Measurements from ENCODE around the gene APOL1.
"Not testable (repeated sequence)": the region's sequence is repeated elsewhere in the genome, so short reads cannot be mapped to it uniquely, and the experiment has no call there.

GRCh38 chr22:36205573-36205972, 47.4 kb upstream of the APOL1 start:
- not testable (repeated sequence) for TF ChIP-seq CTCF (IDR thresholded peaks at IDR 0.05; ENCODE audit: low read length); EZH2 (IDR thresholded peaks at IDR 0.05; ENCODE audit: borderline replicate concordance, low read length)
